ENCODE data around the gene HMGCLL1.

DNA sequence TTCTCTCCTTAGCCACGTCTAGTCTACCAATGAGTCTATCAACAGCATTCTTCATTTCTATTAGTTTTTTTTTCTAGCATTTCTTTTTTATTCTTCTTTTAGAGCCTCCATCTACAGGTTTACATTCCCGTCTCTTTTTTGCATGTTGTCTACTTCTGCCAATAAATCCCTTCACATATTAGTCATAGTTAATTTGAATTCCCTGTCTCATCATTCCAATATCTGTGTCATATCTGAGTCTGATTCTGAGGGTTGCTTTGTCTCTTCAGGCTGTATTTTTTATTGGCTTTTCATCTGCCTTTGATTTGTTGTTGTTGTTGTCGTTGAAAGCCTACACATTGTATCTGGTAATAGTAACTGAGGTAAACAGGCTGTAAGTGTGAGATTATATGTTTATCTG, 104.6 kb downstream of the HMGCLL1 start:
- TF ChIP-seq, protein P1, sequence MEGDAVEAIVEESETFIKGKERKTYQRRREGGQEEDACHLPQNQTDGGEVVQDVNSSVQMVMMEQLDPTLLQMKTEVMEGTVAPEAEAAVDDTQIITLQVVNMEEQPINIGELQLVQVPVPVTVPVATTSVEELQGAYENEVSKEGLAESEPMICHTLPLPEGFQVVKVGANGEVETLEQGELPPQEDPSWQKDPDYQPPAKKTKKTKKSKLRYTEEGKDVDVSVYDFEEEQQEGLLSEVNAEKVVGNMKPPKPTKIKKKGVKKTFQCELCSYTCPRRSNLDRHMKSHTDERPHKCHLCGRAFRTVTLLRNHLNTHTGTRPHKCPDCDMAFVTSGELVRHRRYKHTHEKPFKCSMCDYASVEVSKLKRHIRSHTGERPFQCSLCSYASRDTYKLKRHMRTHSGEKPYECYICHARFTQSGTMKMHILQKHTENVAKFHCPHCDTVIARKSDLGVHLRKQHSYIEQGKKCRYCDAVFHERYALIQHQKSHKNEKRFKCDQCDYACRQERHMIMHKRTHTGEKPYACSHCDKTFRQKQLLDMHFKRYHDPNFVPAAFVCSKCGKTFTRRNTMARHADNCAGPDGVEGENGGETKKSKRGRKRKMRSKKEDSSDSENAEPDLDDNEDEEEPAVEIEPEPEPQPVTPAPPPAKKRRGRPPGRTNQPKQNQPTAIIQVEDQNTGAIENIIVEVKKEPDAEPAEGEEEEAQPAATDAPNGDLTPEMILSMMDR (IDR thresholded peaks at IDR 0.05) = no peak
- TF ChIP-seq POLR2AphosphoS5 (IDR thresholded peaks at IDR 0.05) = no peak
